Right atrium auricular region (tissue), 2 donors: ENCODE data around the gene TRERF1. TPM values are rescaled to one million over a fixed set of nuclear protein-coding genes. Genes with fewer than 3 reads are reported as not detected.

ENCODE experiments used
- DNase-seq: peaks from one replicate; pipeline ENCODE4 v3.0.0-alpha.2; 2019; ENCODE audit warnings: low spot score
- H3K27ac ChIP-seq, 2 donors: fragments of 200-600 bp; sonication (generic); 1 replicate in 1 of 2; 2 replicates in 1 of 2; pipeline ENCODE4 v1.5.1; 2016 to 2019
- H3K27me3 ChIP-seq, 2 donors: fragments of 200-600 bp; sonication (generic); one replicate each; pipeline versions ENCODE4 v1.5.1 to v1.6.0; 2017 to 2019
- H3K36me3 ChIP-seq: fragments of 200-600 bp; sonication (generic); one replicate; pipeline ENCODE4 v1.5.1; 2016
- H3K4me1 ChIP-seq, 2 donors: fragments of 200-600 bp; sonication (generic); one replicate each; pipeline versions ENCODE4 v1.5.1 to v1.6.0; 2017 to 2019
- H3K4me3 ChIP-seq, 2 donors: fragments of 200-600 bp; sonication (generic); 1 replicate in 1 of 2; 2 replicates in 1 of 2; pipeline ENCODE4 v1.5.1; 2017 to 2019; ENCODE audit warnings: mild to moderate bottlenecking in 1 of 2, moderate library complexity in 1 of 2
- H3K9me3 ChIP-seq, 2 donors: fragments of 200-600 bp; sonication (generic); one replicate each; pipeline ENCODE4 v1.5.1; 2019
- total RNA-seq, 2 donors: library from RNA; depleted of rRNA; stranded (reverse); fragments of >200 nt; gene quantifications; one replicate each; pipeline ENCODE4 v1.1.0, GENCODE V29; 2016
- TF ChIP-seq, protein P1 (sequence below), 2 donors: fragments of 200-600 bp; sonication (generic); IDR thresholded peaks; one replicate each; pipeline ENCODE4 v1.5.1; 2019; ENCODE audit warnings: antibody characterized with exemption in 2 of 2

The TRERF1 gene
- total RNA-seq, 2 donors from 2014 or later: 1.9 to 2.5 TPM

DNA sequence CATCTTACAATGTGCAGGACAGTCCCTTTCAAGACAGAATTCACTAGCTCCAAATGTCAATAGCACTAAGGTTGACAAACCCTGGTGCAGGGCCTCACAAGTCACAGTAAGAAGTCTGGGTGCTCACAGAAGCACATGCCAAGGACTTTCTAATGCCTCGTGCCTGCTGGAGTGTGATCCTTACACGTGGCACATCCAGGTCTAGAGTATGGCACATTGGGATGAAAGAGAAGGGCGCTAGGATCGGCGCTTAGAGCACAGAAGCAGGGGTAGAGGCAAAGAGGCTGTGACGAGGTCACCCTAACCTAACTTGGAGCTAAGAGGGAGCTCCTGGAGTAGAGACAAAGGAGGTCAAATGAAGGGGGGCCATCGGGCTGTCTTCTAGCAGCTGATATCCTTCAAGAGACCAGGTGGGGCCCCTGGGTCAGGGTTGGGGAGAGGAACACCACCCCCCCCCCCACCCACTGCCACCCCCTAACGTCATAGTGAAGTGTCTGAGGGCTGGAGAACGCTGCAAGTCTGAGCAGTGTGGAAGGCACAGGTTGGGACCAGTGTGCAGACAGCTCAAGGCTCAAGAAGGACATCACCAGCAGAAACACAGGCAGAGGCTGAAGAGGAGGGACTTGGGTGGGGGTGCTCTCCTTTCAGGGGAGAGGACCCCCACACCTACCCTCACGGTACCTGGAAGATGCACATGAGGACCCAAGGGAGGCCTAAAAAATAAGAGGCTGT is 136.3 kb downstream of the TRERF1 start:
- H3K27ac ChIP-seq: no peak overlapping the region
- H3K4me1 ChIP-seq: peaks cover 0 to 12% of the 10 kb centered on the region in 2 donors
- H3K9me3 ChIP-seq: no peaks in the 10 kb centered on the region

DNA sequence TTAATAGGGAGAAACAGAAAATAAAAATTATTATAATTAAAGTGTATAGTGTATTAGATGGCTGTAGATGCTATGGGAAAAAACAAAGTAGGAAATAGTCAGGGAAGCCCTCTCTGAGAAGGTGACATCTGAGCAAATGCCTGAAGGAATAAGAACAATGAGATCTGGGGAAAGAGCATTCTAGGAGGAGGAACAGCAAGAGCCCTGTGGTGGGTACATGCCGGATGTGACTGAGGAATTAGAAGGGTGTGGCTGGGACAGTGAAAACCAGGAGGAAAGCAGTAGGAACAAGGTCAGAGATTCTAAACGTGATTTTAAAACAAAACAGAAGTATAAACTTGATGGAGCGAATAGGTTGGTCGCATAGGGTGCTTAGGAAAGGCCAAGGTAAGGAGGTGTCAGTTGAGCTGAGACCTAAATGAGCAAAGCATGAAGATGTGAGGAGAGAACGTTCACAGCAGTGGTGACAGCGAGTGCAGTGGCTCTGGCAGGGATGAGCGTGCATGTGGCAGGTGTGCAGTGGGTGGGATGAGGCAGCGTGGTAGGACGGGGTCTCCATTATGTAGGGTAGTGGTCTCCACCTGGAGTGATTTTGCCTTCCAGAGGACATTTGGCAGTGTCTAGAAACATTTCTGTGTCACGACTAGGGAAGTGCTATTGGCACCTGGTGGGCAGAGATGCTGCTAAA is 137.0 kb downstream of the TRERF1 start:
- TF ChIP-seq, protein P1, sequence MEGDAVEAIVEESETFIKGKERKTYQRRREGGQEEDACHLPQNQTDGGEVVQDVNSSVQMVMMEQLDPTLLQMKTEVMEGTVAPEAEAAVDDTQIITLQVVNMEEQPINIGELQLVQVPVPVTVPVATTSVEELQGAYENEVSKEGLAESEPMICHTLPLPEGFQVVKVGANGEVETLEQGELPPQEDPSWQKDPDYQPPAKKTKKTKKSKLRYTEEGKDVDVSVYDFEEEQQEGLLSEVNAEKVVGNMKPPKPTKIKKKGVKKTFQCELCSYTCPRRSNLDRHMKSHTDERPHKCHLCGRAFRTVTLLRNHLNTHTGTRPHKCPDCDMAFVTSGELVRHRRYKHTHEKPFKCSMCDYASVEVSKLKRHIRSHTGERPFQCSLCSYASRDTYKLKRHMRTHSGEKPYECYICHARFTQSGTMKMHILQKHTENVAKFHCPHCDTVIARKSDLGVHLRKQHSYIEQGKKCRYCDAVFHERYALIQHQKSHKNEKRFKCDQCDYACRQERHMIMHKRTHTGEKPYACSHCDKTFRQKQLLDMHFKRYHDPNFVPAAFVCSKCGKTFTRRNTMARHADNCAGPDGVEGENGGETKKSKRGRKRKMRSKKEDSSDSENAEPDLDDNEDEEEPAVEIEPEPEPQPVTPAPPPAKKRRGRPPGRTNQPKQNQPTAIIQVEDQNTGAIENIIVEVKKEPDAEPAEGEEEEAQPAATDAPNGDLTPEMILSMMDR (IDR thresholded peaks at IDR 0.05): no peak
- peaks cover 0 to 12% of the 10 kb centered on the region in 2 donors for H3K4me1 ChIP-seq
- H3K27ac ChIP-seq: no peak overlapping the region
- H3K9me3 ChIP-seq: no peaks in the 10 kb centered on the region
- no peaks in the 10 kb centered on the region for H3K36me3 ChIP-seq
- H3K27me3 ChIP-seq: no peaks in the 10 kb centered on the region
- no peak overlapping the region for H3K4me3 ChIP-seq
- no peak for DNase-seq

More for the DNA sequence above, 136.3 kb downstream of the TRERF1 start:
- H3K4me3 ChIP-seq: no peak overlapping the region
- H3K27me3 ChIP-seq: no peaks in the 10 kb centered on the region
- no peak for DNase-seq
- no peaks in the 10 kb centered on the region for H3K36me3 ChIP-seq
- TF ChIP-seq, protein P1 (IDR thresholded peaks at IDR 0.05): no peak

DNA sequence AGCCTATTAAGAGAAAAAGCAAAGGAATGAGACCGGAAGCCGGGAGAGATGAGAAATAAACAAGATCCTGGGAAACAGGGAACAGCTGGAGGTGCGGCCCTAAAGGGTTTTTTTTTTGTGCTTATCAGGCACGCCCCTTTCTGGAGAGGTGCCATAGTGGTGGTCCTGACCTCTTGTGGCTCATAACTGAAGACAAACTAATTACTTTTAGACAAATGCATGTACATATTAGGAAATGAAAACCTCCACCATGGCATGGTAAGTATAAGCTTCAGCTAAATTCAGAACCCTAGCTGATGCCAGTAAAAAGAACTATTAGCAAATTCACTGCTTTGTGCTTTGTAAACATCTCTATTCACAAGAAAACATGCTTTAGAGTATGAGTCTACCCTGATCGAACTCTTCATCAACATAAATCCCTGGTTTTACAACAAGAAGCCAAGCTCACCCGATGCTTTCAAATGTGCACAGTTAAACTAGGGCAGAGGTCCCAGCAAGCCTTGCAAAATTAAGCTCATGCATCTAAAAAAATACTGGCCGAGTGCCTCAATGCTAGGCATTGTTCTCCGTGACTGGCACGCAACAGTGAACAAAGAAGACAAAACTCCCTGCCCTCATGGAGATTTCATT is 137.7 kb downstream of the TRERF1 start:
- peaks cover 0 to 12% of the 10 kb centered on the region in 2 donors for H3K4me1 ChIP-seq
- no peaks in the 10 kb centered on the region for H3K36me3 ChIP-seq
- TF ChIP-seq, protein P1 (IDR thresholded peaks at IDR 0.05): no peak
- no peaks in the 10 kb centered on the region for H3K27me3 ChIP-seq
- no peak overlapping the region for H3K4me3 ChIP-seq
- H3K27ac ChIP-seq: peak overlapping the region in 1 of 2 donors; percentile 0
- DNase-seq: no peak
- H3K9me3 ChIP-seq: no peaks in the 10 kb centered on the region

DNA sequence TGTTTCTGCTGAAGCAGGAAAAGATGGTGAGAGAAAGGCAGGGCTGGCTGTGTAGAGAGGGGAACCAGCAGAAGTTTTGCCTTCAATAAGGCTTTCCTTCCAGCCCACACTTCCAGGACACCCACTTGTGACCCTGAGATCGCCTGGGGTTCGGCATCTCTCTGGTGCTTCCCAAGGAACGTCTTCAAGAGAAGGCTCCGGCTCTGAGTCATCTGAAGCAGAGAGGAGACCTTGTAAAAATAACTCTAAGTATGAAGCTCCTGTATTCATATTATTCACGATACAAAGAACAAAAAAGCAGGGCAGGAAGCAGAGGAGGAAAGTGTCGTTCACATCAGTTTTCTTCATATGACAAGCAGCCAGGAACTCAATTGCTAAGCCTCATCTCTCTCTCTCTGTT is 138.7 kb downstream of the TRERF1 start:
- TF ChIP-seq, protein P1 (IDR thresholded peaks at IDR 0.05): no peak
- no peaks in the 10 kb centered on the region for H3K9me3 ChIP-seq
- peaks cover 0 to 12% of the 10 kb centered on the region in 2 donors for H3K4me1 ChIP-seq
- no peak for DNase-seq
- no peaks in the 10 kb centered on the region for H3K36me3 ChIP-seq
- H3K4me3 ChIP-seq: no peak overlapping the region
- peak overlapping the region in 1 of 2 donors; percentile 0 for H3K27ac ChIP-seq
- H3K27me3 ChIP-seq: no peaks in the 10 kb centered on the region

DNA sequence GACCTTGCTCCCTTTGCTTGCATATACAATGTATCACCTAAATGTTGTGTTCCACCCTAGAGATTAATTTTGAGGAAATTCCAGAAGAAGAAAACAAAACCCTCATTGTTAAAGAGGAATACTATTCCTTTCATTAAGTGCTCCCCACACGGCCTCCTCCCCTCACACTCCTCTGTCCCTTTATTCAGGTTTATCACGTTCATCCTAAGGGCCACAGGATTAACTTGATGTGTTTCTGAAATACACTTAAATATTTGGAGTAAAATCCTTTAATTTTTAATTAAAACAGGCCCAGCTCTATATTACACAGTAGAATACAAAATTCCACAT is 144.6 kb downstream of the TRERF1 start:
- Histone ChIP-seq H3K27ac (no peak overlapping the region), H3K9me3 (no peaks in the 10 kb centered on the region), H3K4me3 (no peak overlapping the region), H3K36me3 (no peaks in the 10 kb centered on the region), H3K4me1 (peaks cover 0 to 5% of the 10 kb centered on the region in 2 donors), H3K27me3 (no peaks in the 10 kb centered on the region)
- DNase-seq: no peak
- TF ChIP-seq, protein P1 (IDR thresholded peaks at IDR 0.05): no peak
